ENCODE results near the gene ZMYND8.

Gene ZMYND8

DNA sequence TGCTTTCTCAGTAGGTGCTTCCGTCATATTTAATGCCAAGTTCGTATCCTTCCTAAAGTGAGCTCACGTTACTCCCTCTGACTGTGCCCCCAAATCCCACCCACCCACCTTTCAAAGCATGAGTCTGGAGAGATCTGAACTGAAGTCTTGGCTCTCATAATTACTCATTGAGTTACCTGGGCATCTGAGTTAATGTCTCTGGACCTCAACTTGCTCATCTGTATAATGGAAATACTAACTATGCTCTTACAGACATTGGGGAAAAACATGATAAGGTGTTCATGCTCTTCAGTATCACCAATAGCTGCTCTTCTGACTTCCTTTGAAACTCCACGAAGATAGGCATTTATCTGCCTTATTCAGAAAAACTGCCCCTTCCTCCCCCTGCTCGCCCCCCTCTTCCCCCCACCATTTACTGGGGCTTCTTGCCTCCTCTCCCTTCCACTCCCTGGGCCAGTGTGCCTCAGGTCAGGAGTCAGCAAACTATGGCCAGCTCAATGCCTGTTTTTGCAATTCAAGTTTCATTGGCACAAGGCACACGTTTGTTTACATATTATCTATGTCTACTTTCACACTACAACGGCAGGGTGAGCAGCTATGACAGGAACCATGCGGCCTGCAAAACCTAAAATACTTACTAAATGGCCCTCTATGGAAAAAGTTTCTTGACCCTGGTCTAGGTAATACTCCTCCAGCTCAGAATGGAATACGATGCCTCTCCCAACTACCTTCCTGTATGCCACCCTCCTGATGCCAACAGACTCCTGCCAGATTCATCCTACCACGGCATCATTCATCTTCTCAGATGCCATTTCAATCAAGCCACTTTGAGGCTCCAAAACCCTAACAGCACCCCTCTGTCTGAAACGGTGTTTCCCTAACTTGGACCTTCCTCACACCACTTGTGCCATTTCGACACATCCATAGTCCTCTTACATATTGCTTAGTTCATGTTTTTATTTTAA, 138.7 kb downstream of the ZMYND8 start:
- ChIA-PET CTCF (interaction anchor here (1.0 to 5.8 kb wide), 8 partner anchors 9 to 174 kb away, joined by 3 to 35 read pairs (median 5); no protein-coding TSS in a partner anchor), POLR2A (no interaction called here)
- TF ChIP-seq, protein P1, sequence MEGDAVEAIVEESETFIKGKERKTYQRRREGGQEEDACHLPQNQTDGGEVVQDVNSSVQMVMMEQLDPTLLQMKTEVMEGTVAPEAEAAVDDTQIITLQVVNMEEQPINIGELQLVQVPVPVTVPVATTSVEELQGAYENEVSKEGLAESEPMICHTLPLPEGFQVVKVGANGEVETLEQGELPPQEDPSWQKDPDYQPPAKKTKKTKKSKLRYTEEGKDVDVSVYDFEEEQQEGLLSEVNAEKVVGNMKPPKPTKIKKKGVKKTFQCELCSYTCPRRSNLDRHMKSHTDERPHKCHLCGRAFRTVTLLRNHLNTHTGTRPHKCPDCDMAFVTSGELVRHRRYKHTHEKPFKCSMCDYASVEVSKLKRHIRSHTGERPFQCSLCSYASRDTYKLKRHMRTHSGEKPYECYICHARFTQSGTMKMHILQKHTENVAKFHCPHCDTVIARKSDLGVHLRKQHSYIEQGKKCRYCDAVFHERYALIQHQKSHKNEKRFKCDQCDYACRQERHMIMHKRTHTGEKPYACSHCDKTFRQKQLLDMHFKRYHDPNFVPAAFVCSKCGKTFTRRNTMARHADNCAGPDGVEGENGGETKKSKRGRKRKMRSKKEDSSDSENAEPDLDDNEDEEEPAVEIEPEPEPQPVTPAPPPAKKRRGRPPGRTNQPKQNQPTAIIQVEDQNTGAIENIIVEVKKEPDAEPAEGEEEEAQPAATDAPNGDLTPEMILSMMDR (IDR thresholded peaks at IDR 0.05; ENCODE audit: control extremely low read depth, extremely low read depth, low read depth, missing control alignments), result no peak
- DNase-seq (ENCODE audit: extremely low spot score), result no peak

DNA sequence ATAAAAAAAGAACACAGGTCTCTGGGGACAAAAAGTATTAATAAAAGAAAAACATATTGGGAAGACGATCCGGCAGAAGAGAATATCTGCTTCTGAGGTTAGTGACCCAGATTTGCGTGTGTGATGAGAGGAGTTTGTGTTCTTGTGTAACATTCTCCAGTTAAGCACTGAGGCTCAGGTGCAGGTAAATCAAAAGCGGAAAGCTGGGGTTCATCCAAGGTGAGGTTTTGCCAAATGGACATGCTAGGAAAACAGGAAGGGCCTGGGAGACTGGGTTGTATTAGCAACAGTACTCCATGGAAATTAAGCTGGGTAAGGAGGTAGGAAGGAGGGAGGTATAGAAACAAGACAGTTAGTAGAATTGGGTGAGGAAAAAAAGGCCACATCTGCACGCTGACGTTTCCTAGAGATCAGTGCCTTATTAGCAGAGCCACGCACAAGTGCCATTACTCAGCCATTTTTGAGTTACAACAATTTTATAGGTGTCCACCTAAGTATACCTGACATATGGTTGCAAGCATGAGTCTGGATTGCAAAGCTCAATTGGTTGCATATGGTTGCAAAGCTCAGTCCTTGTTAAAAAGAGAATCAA, 139.6 kb downstream of the ZMYND8 start:
- TF ChIP-seq, protein P1 (IDR thresholded peaks at IDR 0.05; ENCODE audit: control extremely low read depth, extremely low read depth, low read depth, missing control alignments), result no peak
- ChIA-PET CTCF (interaction anchor here (1.0 to 5.8 kb wide), 6 partner anchors 9 to 167 kb away, joined by 3 to 35 read pairs (median 6); no protein-coding TSS in a partner anchor), POLR2A (interaction anchor here (0.6 kb wide), 1 partner anchor 667 kb away, joined by 4 read pairs; the partner anchor contains the start of gene OCSTAMP)
- no peak for DNase-seq (ENCODE audit: extremely low spot score)

DNA sequence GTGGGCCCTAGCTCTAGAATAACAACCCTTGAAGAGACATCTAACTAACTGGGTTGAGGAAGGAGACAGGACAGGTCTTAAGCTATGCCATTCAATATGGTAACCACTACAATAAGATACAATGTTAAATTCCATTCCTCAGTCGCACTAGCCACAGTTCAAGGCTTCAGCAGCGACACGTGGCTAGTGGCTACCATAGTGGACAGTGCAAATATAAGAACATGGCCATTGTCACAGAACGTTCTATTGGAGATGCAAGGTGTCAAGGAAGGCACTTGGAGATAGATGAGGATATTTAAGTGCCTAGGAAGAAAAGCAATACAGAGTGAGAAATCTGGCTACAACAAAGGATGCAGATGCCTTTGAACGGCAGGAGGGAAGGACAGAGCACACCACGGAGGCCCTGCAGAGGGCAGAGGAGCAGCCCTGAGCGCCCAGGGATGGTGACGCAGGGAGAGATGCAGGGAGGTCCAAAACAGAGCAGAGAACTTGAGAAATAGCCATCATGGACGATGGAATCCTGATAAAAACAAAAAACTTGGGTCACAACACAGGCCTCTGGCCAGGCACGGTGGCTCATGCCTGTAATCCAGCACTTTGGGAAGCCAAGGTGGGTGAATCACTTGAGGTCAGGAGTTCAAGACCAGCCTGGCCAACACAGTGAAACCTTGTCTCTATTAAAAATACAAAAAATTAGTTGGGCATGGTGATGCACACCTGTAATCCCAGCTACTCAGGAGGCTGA, 140.7 kb downstream of the ZMYND8 start:
- no peak for DNase-seq (ENCODE audit: extremely low spot score)
- ChIA-PET CTCF (interaction anchor here (1.2 to 2.5 kb wide), 3 partner anchors 11 to 17 kb away, joined by 4 to 15 read pairs (median 5); no protein-coding TSS in a partner anchor), POLR2A (no interaction called here)
- TF ChIP-seq, protein P1 (IDR thresholded peaks at IDR 0.05; ENCODE audit: control extremely low read depth, extremely low read depth, low read depth, missing control alignments), result no peak

DNA sequence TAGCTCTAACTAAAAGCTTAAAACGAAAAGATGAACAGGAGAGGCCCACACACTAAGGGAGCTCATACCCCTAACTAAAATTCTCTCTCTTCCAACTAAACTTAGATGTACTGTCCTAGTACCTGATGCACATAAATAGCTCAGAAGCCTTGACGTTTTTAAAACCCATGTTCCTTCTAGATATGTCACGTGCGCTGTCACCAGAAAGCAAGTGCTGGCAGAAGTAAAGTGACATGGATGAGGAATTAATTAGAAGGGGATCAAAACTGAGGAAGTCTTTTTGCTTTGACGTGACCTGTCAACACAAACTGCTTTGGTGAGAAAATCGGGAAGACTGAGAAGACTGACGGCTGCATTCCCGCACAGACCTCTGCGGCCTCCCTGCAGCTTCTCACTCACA, 142.5 kb downstream of the ZMYND8 start:
- POLR2A ChIA-PET, result no interaction called here
- TF ChIP-seq, protein P1 (IDR thresholded peaks at IDR 0.05; ENCODE audit: control extremely low read depth, extremely low read depth, low read depth, missing control alignments), result no peak
- CTCF ChIA-PET, result interaction anchor here (1.0 to 3.6 kb wide), 8 partner anchors 9 to 1406 kb away, joined by 3 to 23 read pairs (median 4); no protein-coding TSS in a partner anchor
- DNase-seq (ENCODE audit: extremely low spot score), result no peak

DNA sequence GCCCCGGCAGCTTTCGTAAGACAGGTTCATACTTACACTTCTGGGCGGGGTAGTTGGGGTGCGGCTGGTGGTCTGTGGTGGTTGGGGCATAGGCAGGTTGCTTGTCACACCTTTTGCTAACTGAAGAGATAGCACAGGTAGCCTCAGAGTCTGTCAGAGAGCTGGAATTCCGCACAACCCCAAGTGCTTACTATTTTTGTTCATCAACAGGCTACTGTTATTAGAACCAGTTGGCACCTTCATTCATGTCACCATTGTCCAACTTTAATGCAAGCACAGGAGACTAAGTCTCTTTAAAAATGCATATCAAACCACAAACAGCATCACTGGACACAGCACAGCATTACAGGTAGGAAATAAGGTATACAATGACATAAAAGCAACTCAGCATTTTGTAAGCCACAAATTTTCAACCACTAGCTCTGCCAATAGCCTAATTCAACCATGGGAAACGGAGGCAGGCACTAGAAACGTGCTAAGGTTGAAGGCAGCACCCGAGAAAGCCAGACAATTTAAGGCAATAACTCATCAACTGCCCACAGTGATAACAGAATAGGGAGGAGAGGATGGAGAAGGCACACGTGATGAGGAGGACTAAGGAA, 143.8 kb downstream of the ZMYND8 start:
- TF ChIP-seq, protein P1 (IDR thresholded peaks at IDR 0.05; ENCODE audit: control extremely low read depth, extremely low read depth, low read depth, missing control alignments), result no peak
- ChIA-PET CTCF (interaction anchor here (1.0 to 3.6 kb wide), 7 partner anchors 10 to 171 kb away, joined by 3 to 23 read pairs (median 4); no protein-coding TSS in a partner anchor), POLR2A (no interaction called here)
- no peak for DNase-seq (ENCODE audit: extremely low spot score)
